Endothelial cell of umbilical vein (primary cell): ENCODE measurements around the gene RPL18A. TPM values are rescaled to one million over a fixed set of nuclear protein-coding genes. Genes with fewer than 3 reads are reported as not detected.

Source experiments
- BruUV-seq: library from RNA; stranded (reverse); fragments of 400-500 nt; replicated peaks from 2 replicates; lab custom pipeline; 2021; lab: Mats Ljungman, UMichigan
- CTCF ChIA-PET: fragments of 300-600, 350-600 bp; sonication (Branson Sonifier 250); formaldehyde crosslinking; loops from one replicate; lab custom pipeline; 2021; ENCODE audit warnings: antibody characterized with exemption, inconsistent platforms; lab: Charles Lee
- POLR2A ChIA-PET: fragments of 300-600, 350-600 bp; sonication (Branson Sonifier 250); formaldehyde crosslinking; loops from one replicate; lab custom pipeline; 2021; ENCODE audit warnings: antibody characterized with exemption, inconsistent platforms; lab: Charles Lee
- DNase-seq: peaks from one replicate; pipeline ENCODE4 v3.0.0-alpha.2; 2011; ENCODE audit warnings: low read depth, low spot score
- FAIRE-seq: peaks from 2 replicates; lab custom pipeline; 2011; peaks lifted over from hg19 to GRCh38; lab: Jason Lieb, UNC
- H2AFZ ChIP-seq: 2 replicates; pipeline ENCODE4 v1.6.0; 2012; ENCODE audit warnings: low read depth, low read length, control low read depth, inconsistent platforms
- H3K27ac ChIP-seq: 2 replicates; pipeline ENCODE4 v1.5.1; 2011; ENCODE audit warnings: low read depth, mild to moderate bottlenecking, control low read depth, low read length, moderate library complexity; ENCODE audit not compliant: insufficient read depth
- H3K27me3 ChIP-seq, 2 experiments: 2 replicates each; pipeline versions ENCODE4 v1.6.0 to v1.6.1; 2011; ENCODE audit warnings: low read length in 2 of 2, mixed read lengths in 1 of 2; ENCODE audit not compliant: control insufficient read depth in 2 of 2, insufficient read depth in 2 of 2
- H3K36me3 ChIP-seq, 2 experiments: 2 replicates in 1 of 2; 3 replicates in 1 of 2; pipeline ENCODE4 v1.5.1; 2011; ENCODE audit warnings: low read length in 2 of 2, mild to moderate bottlenecking in 1 of 2, moderate library complexity in 1 of 2; ENCODE audit not compliant: control insufficient read depth in 2 of 2, insufficient read depth in 2 of 2; ENCODE audit errors: extremely low read depth in 1 of 2
- H3K4me1 ChIP-seq: 3 replicates; pipeline ENCODE4 v1.5.1; 2011; ENCODE audit warnings: mild to moderate bottlenecking, low read length; ENCODE audit not compliant: control insufficient read depth, insufficient read depth; ENCODE audit errors: extremely low read depth
- H3K4me2 ChIP-seq: 2 replicates; pipeline ENCODE4 v1.6.1; 2011; ENCODE audit warnings: low read length, control low read depth, mixed read lengths; ENCODE audit not compliant: insufficient read depth
- H3K4me3 ChIP-seq, 3 experiments: fragments of 200-600 bp in 1 of 3; sonication (generic), shearing (Covaris generic) in 1 of 3; replicated peaks in 1 of 3; 2 replicates each; pipeline ENCODE4 v1.5.1; 2011 to 2016; ENCODE audit warnings: control low read depth in 3 of 3, low read length in 3 of 3, mild to moderate bottlenecking in 2 of 3, inconsistent platforms in 1 of 3, low read depth in 1 of 3, moderate library complexity in 1 of 3; ENCODE audit not compliant: insufficient read depth in 1 of 3
- H3K79me2 ChIP-seq: 2 replicates; pipeline ENCODE4 v1.6.0; 2012; ENCODE audit warnings: low read length, inconsistent platforms; ENCODE audit not compliant: control insufficient read depth, insufficient read depth
- H3K9ac ChIP-seq: replicated peaks from 2 replicates; pipeline ENCODE3; 2011; ENCODE audit warnings: low read length, control low read depth; ENCODE audit not compliant: insufficient read depth; ENCODE audit errors: extremely low read depth
- H3K9me1 ChIP-seq: replicated peaks from 3 replicates; pipeline ENCODE4 v1.6.0; 2011; ENCODE audit warnings: mild to moderate bottlenecking, low read length; ENCODE audit not compliant: control insufficient read depth, insufficient read depth; ENCODE audit errors: extremely low read depth
- H3K9me3 ChIP-seq: replicated peaks from 2 replicates; pipeline ENCODE4 v1.5.1; 2012; ENCODE audit warnings: low read length, inconsistent platforms; ENCODE audit not compliant: control insufficient read depth, insufficient read depth
- H4K20me1 ChIP-seq: replicated peaks from 2 replicates; pipeline ENCODE3; 2011; ENCODE audit warnings: mild to moderate bottlenecking, low read length; ENCODE audit not compliant: control insufficient read depth, insufficient read depth; ENCODE audit errors: extremely low read depth
- EZH2 ChIP-seq: IDR thresholded peaks from 2 replicates; pipeline ENCODE4 v1.6.1; 2012; ENCODE audit warnings: borderline replicate concordance, low read depth, mild to moderate bottlenecking, moderate library complexity, low read length, inconsistent platforms; ENCODE audit not compliant: severe bottlenecking
- FOS ChIP-seq: IDR thresholded peaks from 2 replicates; pipeline ENCODE4 v1.6.1; 2011; ENCODE audit warnings: mild to moderate bottlenecking, low read length, moderate library complexity, borderline replicate concordance; ENCODE audit not compliant: insufficient read depth
- GATA2 ChIP-seq: IDR thresholded peaks from 2 replicates; pipeline ENCODE4 v1.7.0; 2011; ENCODE audit warnings: low read depth, mild to moderate bottlenecking, moderate library complexity, mixed read lengths, low read length; ENCODE audit not compliant: insufficient read length, insufficient read depth
- JUN ChIP-seq: IDR thresholded peaks from 2 replicates; pipeline ENCODE4 v1.6.1; 2011; ENCODE audit warnings: borderline replicate concordance, low read depth; ENCODE audit not compliant: insufficient read length, insufficient read depth
- MYC ChIP-seq: IDR thresholded peaks from one replicate; pipeline ENCODE4 v1.6.1; 2011; ENCODE audit warnings: mild to moderate bottlenecking, low read depth, low read length
- POLR2A ChIP-seq: IDR thresholded peaks from 2 replicates; pipeline ENCODE4 v1.6.1; 2012; ENCODE audit warnings: low read depth, mild to moderate bottlenecking, control low read depth, low read length
- POLR2AphosphoS5 ChIP-seq: IDR thresholded peaks from 2 replicates; pipeline ENCODE4 v1.6.1; 2012; ENCODE audit warnings: low read depth, mild to moderate bottlenecking, control low read depth, low read length, moderate library complexity; ENCODE audit not compliant: insufficient read depth
- dilution Hi-C: fragments of 300-500 bp; cut with MboI; formaldehyde crosslinking; loops from one replicate; pipeline ENCODE4 v1.15.0; 2019; ENCODE audit warnings: low sequenced_read_pairs; ENCODE audit not compliant: extremely low pct_ligation_motif_present
- intact Hi-C: fragments of 100-400 bp; cut with micrococcal nuclease; formaldehyde crosslinking; loops from one replicate; pipeline ENCODE4 v1.10.0; 2022
- polyA plus RNA-seq, 4 experiments: library from polyadenylated mRNA; depleted of rRNA in 3 of 4; stranded (reverse) in 3 of 4; unstranded in 1 of 4; fragments of >200 nt; gene quantifications; 2 replicates each; pipeline versions ENCODE4 v1.2.1 to v1.2.3, GENCODE V29; 2011 to 2012; ENCODE audit warnings: missing spikeins in 1 of 4
- total RNA-seq: library from RNA; stranded (reverse); gene quantifications from 2 replicates; pipeline ENCODE4 v1.2.3, GENCODE V29; 2021
- TF ChIP-seq, protein P1 (sequence below): IDR thresholded peaks from 2 replicates; pipeline ENCODE4 v1.6.1; 2011; ENCODE audit not compliant: insufficient read depth, insufficient read length
- TF ChIP-seq, protein P2 (sequence below), 2 donors: IDR thresholded peaks; 1 replicate in 1 of 2; 2 replicates in 1 of 2; pipeline ENCODE4 v1.5.1; 2011; ENCODE audit warnings: low read length in 2 of 2, mild to moderate bottlenecking in 2 of 2, moderate library complexity in 2 of 2, control low read depth in 1 of 2, inconsistent platforms in 1 of 2, low read depth in 1 of 2; ENCODE audit not compliant: insufficient read depth in 1 of 2; ENCODE audit errors: extremely low read depth in 1 of 2

RPL18A gene
- total and polyA plus RNA-seq, 2 donors (not counting 3 experiments of a cell fraction or from before 2014, with no cell fraction given): 1,970 to 2,869 TPM

DNA sequence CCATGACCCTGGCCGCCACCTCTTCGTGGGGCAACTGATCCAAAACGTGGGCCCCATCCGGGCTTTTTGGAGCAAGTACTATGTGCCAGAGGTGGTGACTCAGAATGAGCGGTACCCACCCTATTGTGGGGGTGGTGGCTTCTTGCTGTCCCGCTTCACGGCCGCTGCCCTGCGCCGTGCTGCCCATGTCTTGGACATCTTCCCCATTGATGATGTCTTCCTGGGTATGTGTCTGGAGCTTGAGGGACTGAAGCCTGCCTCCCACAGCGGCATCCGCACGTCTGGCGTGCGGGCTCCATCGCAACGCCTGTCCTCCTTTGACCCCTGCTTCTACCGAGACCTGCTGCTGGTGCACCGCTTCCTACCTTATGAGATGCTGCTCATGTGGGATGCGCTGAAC is 48.0 kb upstream of the RPL18A start:
- Histone ChIP-seq H3K4me2 (no peak overlapping the region), H3K36me3 (no peaks in the 10 kb centered on the region), H3K4me3 (no peak overlapping the region), H3K9me1 (no peaks in the 10 kb centered on the region), H3K9ac (no peak overlapping the region), H3K27ac (no peak overlapping the region), H4K20me1 (no peaks in the 10 kb centered on the region), H3K27me3 (no peaks in the 10 kb centered on the region), H3K79me2 (no peaks in the 10 kb centered on the region), H2AFZ (no peak overlapping the region), H3K4me1 (no peaks in the 10 kb centered on the region), H3K9me3 (no peaks in the 10 kb centered on the region)
- intact Hi-C loops: no loop called here
- ChIA-PET CTCF (no interaction called here), POLR2A (no interaction called here)
- DNase-seq (no peak), FAIRE-seq (no peak)
- TF ChIP-seq GATA2 (no peak), FOS (no peak), MYC (no peak), POLR2AphosphoS5 (no peak), POLR2A (no peak), JUN (no peak), EZH2 (no peak)
- TF ChIP-seq, protein P1, sequence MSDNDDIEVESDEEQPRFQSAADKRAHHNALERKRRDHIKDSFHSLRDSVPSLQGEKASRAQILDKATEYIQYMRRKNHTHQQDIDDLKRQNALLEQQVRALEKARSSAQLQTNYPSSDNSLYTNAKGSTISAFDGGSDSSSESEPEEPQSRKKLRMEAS: no peak
- TF ChIP-seq, protein P2, sequence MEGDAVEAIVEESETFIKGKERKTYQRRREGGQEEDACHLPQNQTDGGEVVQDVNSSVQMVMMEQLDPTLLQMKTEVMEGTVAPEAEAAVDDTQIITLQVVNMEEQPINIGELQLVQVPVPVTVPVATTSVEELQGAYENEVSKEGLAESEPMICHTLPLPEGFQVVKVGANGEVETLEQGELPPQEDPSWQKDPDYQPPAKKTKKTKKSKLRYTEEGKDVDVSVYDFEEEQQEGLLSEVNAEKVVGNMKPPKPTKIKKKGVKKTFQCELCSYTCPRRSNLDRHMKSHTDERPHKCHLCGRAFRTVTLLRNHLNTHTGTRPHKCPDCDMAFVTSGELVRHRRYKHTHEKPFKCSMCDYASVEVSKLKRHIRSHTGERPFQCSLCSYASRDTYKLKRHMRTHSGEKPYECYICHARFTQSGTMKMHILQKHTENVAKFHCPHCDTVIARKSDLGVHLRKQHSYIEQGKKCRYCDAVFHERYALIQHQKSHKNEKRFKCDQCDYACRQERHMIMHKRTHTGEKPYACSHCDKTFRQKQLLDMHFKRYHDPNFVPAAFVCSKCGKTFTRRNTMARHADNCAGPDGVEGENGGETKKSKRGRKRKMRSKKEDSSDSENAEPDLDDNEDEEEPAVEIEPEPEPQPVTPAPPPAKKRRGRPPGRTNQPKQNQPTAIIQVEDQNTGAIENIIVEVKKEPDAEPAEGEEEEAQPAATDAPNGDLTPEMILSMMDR (IDR thresholded peaks at IDR 0.05; ENCODE audit: extremely low read depth in 1 of 2, insufficient read depth in 1 of 2, low read depth in 1 of 2, low read length in 2 of 2): no peak
- no TSS peak for BruUV-seq
- dilution Hi-C loops: no loop called here
